Spleen (tissue), 7 donors: Measurements from ENCODE around the gene ADCY2.

Source experiments
- CTCF ChIP-seq, 11 experiments: fragments of 200-600 bp in 7 of 11; fragments of 450-650 bp in 4 of 11; sonication (generic) in 4 of 11; IDR thresholded peaks in 8 of 11; conservative IDR thresholded peaks in 3 of 11; 1 replicate in 7 of 11; 2 replicates in 4 of 11; pipeline versions ENCODE4 v1.4.0 to v1.8.0; 2016 to 2021; ENCODE audit warnings: antibody characterized with exemption in 11 of 11, inconsistent platforms in 4 of 11, mild to moderate bottlenecking in 1 of 11
- POLR2A ChIP-seq, 3 donors: fragments of 450-650 bp; IDR thresholded peaks; one replicate each; pipeline ENCODE4 v1.5.1; 2017; ENCODE audit warnings: antibody characterized with exemption in 3 of 3, mild to moderate bottlenecking in 1 of 3
- donor health status: DM: no; HTN: no; CAD: no; lungs with moderate emphysema.
- donor health status: DM: no; HTN: no; CAD: no.
- donor health status: DM: no; HTN: no; CAD: no.

GRCh38 chr5:7680260-7680659, 284.3 kb downstream of the ADCY2 start:
- TF ChIP-seq CTCF (IDR thresholded peaks at IDR 0.05 in 8 of 11, conservative IDR thresholded peaks at IDR 0.05 in 3 of 11) (no peak), POLR2A (IDR thresholded peaks at IDR 0.05) (no peak)
